ENCODE results near the gene CDH5.

The CDH5 gene

DNA sequence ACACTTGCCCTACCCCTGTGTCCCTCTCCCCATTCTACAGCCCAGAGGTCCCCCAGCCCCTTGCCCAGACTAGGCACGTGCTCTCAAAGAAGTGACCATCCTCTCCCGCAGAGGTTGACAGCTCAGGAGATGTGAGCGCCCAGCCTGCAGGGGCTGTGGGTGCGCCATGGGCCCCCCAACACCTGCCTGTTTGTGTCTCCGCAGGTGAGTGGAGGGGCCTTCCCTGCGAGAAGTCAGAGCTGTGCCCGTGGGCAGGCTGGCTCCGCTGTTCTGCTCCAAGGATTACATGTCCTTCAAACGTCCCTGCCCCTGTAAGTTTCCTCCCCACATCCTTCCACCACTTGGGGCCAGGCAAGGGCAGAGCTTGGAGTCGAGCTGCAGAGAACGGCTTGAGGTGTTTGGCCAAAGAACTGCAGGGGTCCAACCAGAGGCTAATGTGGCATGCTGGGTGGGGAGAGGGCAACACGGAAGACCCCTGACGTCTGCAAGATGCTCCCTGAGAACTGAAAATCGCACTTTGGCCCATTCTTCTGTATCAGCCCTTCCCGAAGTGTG, 71.0 kb downstream of the CDH5 start:
- H3K4me3 ChIP-seq (replicated peaks; ENCODE audit: low read depth, low read length), result no peak overlapping the region
- no peak for DNase-seq (ENCODE audit: extremely low read depth, low read depth)
- TF ChIP-seq, protein P1, sequence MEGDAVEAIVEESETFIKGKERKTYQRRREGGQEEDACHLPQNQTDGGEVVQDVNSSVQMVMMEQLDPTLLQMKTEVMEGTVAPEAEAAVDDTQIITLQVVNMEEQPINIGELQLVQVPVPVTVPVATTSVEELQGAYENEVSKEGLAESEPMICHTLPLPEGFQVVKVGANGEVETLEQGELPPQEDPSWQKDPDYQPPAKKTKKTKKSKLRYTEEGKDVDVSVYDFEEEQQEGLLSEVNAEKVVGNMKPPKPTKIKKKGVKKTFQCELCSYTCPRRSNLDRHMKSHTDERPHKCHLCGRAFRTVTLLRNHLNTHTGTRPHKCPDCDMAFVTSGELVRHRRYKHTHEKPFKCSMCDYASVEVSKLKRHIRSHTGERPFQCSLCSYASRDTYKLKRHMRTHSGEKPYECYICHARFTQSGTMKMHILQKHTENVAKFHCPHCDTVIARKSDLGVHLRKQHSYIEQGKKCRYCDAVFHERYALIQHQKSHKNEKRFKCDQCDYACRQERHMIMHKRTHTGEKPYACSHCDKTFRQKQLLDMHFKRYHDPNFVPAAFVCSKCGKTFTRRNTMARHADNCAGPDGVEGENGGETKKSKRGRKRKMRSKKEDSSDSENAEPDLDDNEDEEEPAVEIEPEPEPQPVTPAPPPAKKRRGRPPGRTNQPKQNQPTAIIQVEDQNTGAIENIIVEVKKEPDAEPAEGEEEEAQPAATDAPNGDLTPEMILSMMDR (IDR thresholded peaks at IDR 0.05; ENCODE audit: low read depth, low read length, missing control alignments), result no peak

DNA sequence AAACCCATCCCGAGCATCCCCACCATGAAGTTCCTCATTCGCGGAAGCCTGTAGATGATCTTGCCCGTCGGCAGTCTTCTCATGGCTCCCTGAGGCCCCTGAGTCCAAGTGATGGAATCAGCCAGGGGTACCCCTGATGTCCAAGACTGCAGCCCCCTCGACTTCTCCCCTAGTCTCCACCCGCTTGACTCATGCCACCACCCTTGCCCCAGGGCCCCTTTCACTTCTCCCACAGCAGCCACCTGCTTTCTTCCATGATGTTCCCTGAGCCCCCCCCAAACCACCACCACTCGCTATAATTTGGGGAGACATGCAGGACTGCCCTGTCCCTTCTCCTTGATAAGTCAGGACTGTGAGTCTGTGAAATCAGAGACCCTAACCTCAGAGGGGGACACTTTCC, 72.0 kb downstream of the CDH5 start:
- DNase-seq (ENCODE audit: extremely low read depth, low read depth), result no peak
- TF ChIP-seq, protein P1 (IDR thresholded peaks at IDR 0.05; ENCODE audit: low read depth, low read length, missing control alignments), result no peak
- H3K4me3 ChIP-seq (replicated peaks; ENCODE audit: low read depth, low read length), result no peak overlapping the region

DNA sequence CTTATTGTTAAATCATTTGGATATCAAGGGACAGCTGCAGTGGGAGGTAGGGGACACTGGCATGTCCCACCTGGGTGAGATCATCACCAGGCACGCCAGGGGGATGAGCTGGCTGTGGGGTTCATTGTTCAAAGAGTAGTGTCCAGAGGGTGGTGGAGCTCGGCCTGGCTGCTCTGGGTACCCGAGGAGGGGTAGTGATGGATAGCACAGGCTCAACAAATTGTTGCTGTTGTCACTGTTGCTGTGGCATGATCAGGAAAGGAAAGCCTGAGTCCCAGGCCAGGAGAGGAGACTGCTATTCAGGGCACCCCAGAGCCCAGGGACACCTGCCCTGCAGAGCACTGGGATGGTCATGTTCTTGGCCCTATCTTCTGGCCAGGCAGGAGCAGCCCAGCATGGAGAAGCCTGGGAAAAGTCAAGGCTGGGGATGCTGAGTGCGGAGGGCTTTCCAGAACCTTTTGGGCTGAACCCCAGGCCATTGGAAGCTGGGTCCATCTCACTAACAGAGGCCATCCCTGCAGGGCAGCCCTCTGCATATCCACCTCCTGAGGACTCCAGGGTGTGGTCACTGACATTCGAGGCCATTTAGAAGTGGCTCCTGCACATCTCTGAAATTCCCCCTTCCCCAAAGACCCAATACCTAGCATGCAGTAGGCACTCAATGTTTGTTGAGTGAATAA, 72.7 kb downstream of the CDH5 start:
- H3K4me3 ChIP-seq (replicated peaks; ENCODE audit: low read depth, low read length), result no peak overlapping the region
- TF ChIP-seq, protein P1 (IDR thresholded peaks at IDR 0.05; ENCODE audit: low read depth, low read length, missing control alignments), result no peak
- DNase-seq (ENCODE audit: extremely low read depth, low read depth), result no peak

DNA sequence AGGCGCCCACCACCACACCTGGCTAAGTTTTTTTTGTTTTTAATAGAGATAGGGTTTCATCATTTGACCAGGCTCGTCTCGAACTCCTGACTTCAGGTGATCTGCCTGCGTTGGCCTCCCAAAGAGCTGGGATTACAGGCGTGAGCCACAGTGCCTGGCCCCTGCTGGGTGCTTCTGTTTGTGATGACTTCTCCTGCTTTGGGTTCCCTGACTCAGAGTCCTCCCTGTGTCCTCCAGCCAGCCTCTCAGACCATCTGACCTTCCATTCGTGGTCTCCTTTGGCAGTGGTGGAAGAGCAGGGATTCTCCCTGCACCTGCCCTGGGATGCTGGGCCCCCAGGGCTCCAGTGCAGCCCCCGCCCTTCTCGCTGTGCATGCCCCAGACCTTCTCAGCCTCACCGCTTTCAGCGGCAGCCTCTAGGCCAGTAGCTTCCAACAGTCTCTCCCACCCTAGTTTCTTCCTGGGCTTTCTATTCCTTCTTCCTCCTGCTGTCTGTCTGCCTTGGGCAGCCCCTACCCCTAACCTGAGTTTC, 73.8 kb downstream of the CDH5 start:
- DNase-seq (ENCODE audit: extremely low read depth, low read depth), result no peak
- H3K4me3 ChIP-seq (replicated peaks; ENCODE audit: low read depth, low read length), result no peak overlapping the region
- TF ChIP-seq, protein P1 (IDR thresholded peaks at IDR 0.05; ENCODE audit: low read depth, low read length, missing control alignments), result no peak

DNA sequence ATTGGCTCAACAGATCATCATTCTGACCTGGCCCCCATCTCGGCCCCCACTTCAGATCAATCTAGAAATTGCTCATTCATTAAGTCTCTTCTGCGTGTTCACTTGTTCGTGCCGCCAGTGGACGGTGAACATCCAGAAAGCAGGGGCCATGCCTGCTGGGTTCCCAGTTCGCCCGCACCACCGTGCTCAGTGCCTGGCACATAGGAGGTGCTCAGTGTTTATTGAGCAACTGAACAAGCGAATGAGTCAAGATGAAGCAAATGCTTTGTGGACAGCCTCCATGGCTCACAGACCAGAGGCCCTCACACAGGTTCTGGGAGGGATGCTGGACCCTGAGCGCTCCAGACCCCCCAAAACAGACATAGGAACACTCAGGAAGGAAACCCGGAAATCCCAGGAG, 74.5 kb downstream of the CDH5 start:
- H3K4me3 ChIP-seq (replicated peaks; ENCODE audit: low read depth, low read length), result no peak overlapping the region
- TF ChIP-seq, protein P1 (IDR thresholded peaks at IDR 0.05; ENCODE audit: low read depth, low read length, missing control alignments), result no peak
- no peak for DNase-seq (ENCODE audit: extremely low read depth, low read depth)

DNA sequence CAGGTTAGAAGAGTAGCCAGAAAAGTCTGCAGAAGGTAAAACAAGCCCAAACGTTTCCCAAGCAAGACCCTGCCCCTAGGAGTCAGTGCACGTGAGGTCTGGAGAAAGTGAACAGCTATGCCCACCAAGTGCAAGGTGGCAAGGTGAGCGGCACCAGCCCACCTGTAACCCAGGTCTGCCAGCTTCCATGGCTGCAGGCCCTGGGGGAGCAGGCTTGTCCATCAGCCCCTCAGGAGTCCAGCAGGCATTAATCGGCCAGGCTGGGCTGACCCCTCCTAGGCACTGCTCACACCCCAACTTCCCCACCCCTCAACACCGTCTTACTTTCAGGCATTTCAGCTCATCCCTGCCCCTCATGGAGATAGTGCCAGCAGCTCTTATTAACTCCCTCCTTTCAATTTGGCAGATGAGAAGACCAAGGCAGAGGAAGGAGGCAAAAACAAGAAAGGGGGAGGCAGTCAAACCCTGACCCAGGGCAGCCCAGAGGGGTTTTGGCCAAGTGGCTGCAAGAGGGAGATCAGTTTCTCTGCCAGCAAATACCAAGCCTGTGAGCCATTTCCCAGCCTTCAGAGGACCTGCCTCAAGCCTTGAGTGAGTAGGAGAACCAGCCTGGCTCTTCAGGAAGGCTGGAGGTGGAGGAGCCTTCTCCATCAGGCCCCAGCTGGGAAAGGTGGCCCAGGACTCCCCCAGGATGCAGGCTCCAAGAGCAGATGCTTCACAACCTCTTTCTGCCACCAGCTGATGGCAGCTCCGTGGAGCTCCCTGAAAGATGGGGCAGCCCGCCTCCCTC, 75.3 kb downstream of the CDH5 start:
- no peak for DNase-seq (ENCODE audit: extremely low read depth, low read depth)
- TF ChIP-seq, protein P1 (IDR thresholded peaks at IDR 0.05; ENCODE audit: low read depth, low read length, missing control alignments), result no peak
- H3K4me3 ChIP-seq (replicated peaks; ENCODE audit: low read depth, low read length), result no peak overlapping the region

Data from HFF-Myc (cell line).